Astrocyte (in vitro differentiated cells and primary cell): ENCODE measurements around the gene ULK3.

Experiments
- EZH2 ChIP-seq: IDR thresholded peaks from 2 replicates; pipeline ENCODE4 v1.6.1; 2012; ENCODE audit warnings: mild to moderate bottlenecking, low read length, inconsistent platforms; ENCODE audit not compliant: insufficient read depth
- TF ChIP-seq, protein P1 (sequence below): IDR thresholded peaks from 2 replicates; pipeline ENCODE4 v1.5.1; 2011; ENCODE audit warnings: low read depth, mild to moderate bottlenecking, inconsistent platforms, low read length, moderate library complexity; ENCODE audit not compliant: insufficient read depth

DNA sequence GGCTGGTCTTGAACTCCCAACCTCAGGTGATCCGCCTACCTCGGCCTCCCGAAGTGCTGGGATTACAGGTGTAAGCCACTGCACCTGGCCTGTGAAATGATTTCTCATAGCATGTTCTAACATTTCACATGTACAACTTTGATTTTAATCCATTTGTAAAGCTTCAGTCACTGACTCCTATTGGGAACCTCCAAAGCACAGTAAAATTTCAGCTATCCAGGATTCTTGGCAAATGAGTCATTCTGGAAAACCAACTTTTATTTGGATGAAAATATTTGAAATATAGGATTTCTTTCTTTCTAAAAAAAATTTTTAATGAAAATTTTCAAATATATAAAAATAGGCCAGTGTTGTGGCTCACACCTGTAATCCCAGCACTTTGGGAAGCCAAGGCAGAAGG is 33.0 kb downstream of the ULK3 start:
- TF ChIP-seq, protein P1, sequence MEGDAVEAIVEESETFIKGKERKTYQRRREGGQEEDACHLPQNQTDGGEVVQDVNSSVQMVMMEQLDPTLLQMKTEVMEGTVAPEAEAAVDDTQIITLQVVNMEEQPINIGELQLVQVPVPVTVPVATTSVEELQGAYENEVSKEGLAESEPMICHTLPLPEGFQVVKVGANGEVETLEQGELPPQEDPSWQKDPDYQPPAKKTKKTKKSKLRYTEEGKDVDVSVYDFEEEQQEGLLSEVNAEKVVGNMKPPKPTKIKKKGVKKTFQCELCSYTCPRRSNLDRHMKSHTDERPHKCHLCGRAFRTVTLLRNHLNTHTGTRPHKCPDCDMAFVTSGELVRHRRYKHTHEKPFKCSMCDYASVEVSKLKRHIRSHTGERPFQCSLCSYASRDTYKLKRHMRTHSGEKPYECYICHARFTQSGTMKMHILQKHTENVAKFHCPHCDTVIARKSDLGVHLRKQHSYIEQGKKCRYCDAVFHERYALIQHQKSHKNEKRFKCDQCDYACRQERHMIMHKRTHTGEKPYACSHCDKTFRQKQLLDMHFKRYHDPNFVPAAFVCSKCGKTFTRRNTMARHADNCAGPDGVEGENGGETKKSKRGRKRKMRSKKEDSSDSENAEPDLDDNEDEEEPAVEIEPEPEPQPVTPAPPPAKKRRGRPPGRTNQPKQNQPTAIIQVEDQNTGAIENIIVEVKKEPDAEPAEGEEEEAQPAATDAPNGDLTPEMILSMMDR = no peak
- no peak for TF ChIP-seq EZH2
